HEK293 (cell line): ENCODE results near the gene SLC1A6.

Experiments used
- CTCF ChIA-PET: fragments of 350-600 bp; formaldehyde crosslinking; extraction: SDS; loops from one replicate; lab custom pipeline; 2021; ENCODE audit warnings: antibody characterized with exemption; lab: Yijun Ruan, JAX
- POLR2A ChIA-PET: fragments of 300-600 bp; formaldehyde crosslinking; extraction: SDS; loops from one replicate; lab custom pipeline; 2020; ENCODE audit warnings: antibody characterized with exemption, inconsistent platforms; lab: Yijun Ruan, JAX
- H3K27ac ChIP-seq: fragments of 200-500 bp; sonication (Bioruptor generic); 2 replicates; pipeline ENCODE4 v1.5.1; 2014; ENCODE audit warnings: low read depth, low read length, control low read depth, inconsistent platforms; ENCODE audit errors: extremely low read depth
- H3K36me3 ChIP-seq, 2 experiments: fragments of 200-500 bp in 1 of 2; sonication (Bioruptor generic) in 1 of 2; 1 replicate in 1 of 2; 2 replicates in 1 of 2; pipeline ENCODE4 v1.5.1; 2014 to 2017; ENCODE audit warnings: inconsistent platforms in 2 of 2, low read length in 2 of 2; ENCODE audit not compliant: control insufficient read depth in 2 of 2, insufficient read depth in 1 of 2
- H3K4me1 ChIP-seq: fragments of 200-500 bp; sonication (Bioruptor generic); 2 replicates; pipeline ENCODE4 v1.5.1; 2014; ENCODE audit warnings: mild to moderate bottlenecking, low read length, inconsistent platforms; ENCODE audit not compliant: control insufficient read depth, insufficient read depth
- H3K4me3 ChIP-seq: 2 replicates; pipeline ENCODE4 v1.5.1; 2011; ENCODE audit warnings: low read depth, mild to moderate bottlenecking, control low read depth, low read length, moderate library complexity
- H3K9me3 ChIP-seq: fragments of 200-500 bp; sonication (Bioruptor generic); 2 replicates; pipeline ENCODE4 v1.5.1; 2014; ENCODE audit warnings: low read depth, low read length, inconsistent platforms; ENCODE audit not compliant: control insufficient read depth, insufficient read depth
- AEBP2 ChIP-seq: fragments of 450-650 bp; formaldehyde crosslinking; IDR thresholded peaks from 2 replicates; pipeline ENCODE4 v1.5.1; 2016; ENCODE audit warnings: missing biosample characterization, missing genetic modification characterization, borderline replicate concordance
- ATF2 ChIP-seq: fragments of 450-650 bp; formaldehyde crosslinking; IDR thresholded peaks from 2 replicates; pipeline ENCODE4 v1.5.1; 2016; ENCODE audit warnings: missing biosample characterization, missing genetic modification characterization, low read depth
- GLIS1 ChIP-seq: fragments of 450-650 bp; formaldehyde crosslinking; IDR thresholded peaks from 2 replicates; pipeline ENCODE4 v1.5.1; 2016; ENCODE audit warnings: missing biosample characterization, missing genetic modification characterization
- HOXC10 ChIP-seq: sonication (generic); formaldehyde crosslinking; IDR thresholded peaks from 2 replicates; pipeline ENCODE4 v1.8.1; 2023; ENCODE audit warnings: mild to moderate bottlenecking, missing genetic modification reagents
- PATZ1 ChIP-seq: fragments of 450-650 bp; formaldehyde crosslinking; IDR thresholded peaks from 2 replicates; pipeline ENCODE4 v1.5.1; 2016; ENCODE audit warnings: missing biosample characterization, missing genetic modification characterization
- PRDM2 ChIP-seq: fragments of 450-650 bp; formaldehyde crosslinking; IDR thresholded peaks from 2 replicates; pipeline ENCODE4 v1.5.1; 2016; ENCODE audit warnings: missing biosample characterization, missing genetic modification characterization, borderline replicate concordance
- ZBTB11 ChIP-seq: fragments of 450-650 bp; formaldehyde crosslinking; conservative IDR thresholded peaks from 2 replicates; pipeline ENCODE4 v1.5.1; 2016; ENCODE audit warnings: low read depth, missing biosample characterization, missing genetic modification characterization
- ZFP3 ChIP-seq: fragments of 450-650 bp; formaldehyde crosslinking; IDR thresholded peaks from 2 replicates; pipeline ENCODE4 v1.5.1; 2016; ENCODE audit warnings: low read depth, missing biosample characterization, missing genetic modification characterization
- ZNF292 ChIP-seq: fragments of 450-650 bp; formaldehyde crosslinking; IDR thresholded peaks from 2 replicates; pipeline ENCODE4 v1.5.1; 2016; ENCODE audit warnings: low read depth, missing biosample characterization, missing genetic modification characterization, borderline replicate concordance
- ZNF341 ChIP-seq: fragments of 450-650 bp; formaldehyde crosslinking; IDR thresholded peaks from 2 replicates; pipeline ENCODE4; 2016; ENCODE audit warnings: low read depth, missing biosample characterization, missing genetic modification characterization

The SLC1A6 gene

GRCh38 chr19:14979476-14980255 is at the start of gene SLC1A6 (continued):
- TF ChIP-seq PATZ1 (tag by site-specific recombination) = no peak
- no peak for TF ChIP-seq AEBP2 (tag by site-specific recombination)
- TF ChIP-seq GLIS1 (tag by site-specific recombination) = no peak
- no peak for TF ChIP-seq ZNF292
- no peak for TF ChIP-seq HOXC10 (CRISPR knock-in tag)
- no peak for TF ChIP-seq ATF2 (tag by site-specific recombination)

GRCh38 chr19:15028490-15028889 is 48.8 kb upstream of the SLC1A6 start:
- ChIA-PET CTCF (no interaction called here), POLR2A (no interaction called here)
- TF ChIP-seq ZNF341 (no peak), ZFP3 (tag by site-specific recombination) (no peak), PRDM2 (tag by site-specific recombination) (no peak), ZBTB11 (tag by site-specific recombination) (no peak)
- TF ChIP-seq, all 188 proteins: peak for 0
- Histone ChIP-seq H3K27ac (no peak overlapping the region), H3K4me1 (no peaks in the 10 kb centered on the region), H3K9me3 (no peaks in the 10 kb centered on the region), H3K36me3 (no peaks in the 10 kb centered on the region), H3K4me3 (no peak overlapping the region)
